MCF 10A (cell line): ENCODE results near the gene C1GALT1. TPM values are rescaled to one million over a fixed set of nuclear protein-coding genes. Genes with fewer than 3 reads are reported as not detected.

Experiments
- BruUV-seq: library from RNA; stranded (reverse); fragments of 400-500 nt; replicated peaks from 2 replicates; lab custom pipeline; 2021; lab: Mats Ljungman, UMichigan
- CTCF ChIA-PET: fragments of 300-600 bp; sonication (Branson Sonifier 250); formaldehyde crosslinking; extraction: SDS; loops from one replicate; lab custom pipeline; 2021; ENCODE audit warnings: antibody characterized with exemption, inconsistent platforms; lab: Yijun Ruan, JAX
- POLR2A ChIA-PET: fragments of 300-600, 350-650 bp; sonication (Branson Sonifier 250); formaldehyde crosslinking; extraction: SDS; loops from one replicate; lab custom pipeline; 2020; ENCODE audit warnings: antibody characterized with exemption, inconsistent platforms; lab: Yijun Ruan, JAX
- DNase-seq: peaks from one replicate; pipeline ENCODE4 v3.0.0-alpha.2; 2018; ENCODE audit not compliant: unreplicated experiment
- H3K27ac Mint-ChIP-seq: one replicate; pipeline ENCODE4 v1.8.0; 2022; ENCODE audit warnings: mild to moderate bottlenecking, low read depth, mixed read lengths; ENCODE audit not compliant: unreplicated experiment
- H3K27me3 Mint-ChIP-seq: one replicate; pipeline ENCODE4 v1.8.0; 2022; ENCODE audit warnings: mixed read lengths; ENCODE audit not compliant: insufficient read depth, unreplicated experiment
- H3K36me3 Mint-ChIP-seq: one replicate; pipeline ENCODE4 v1.8.0; 2022; ENCODE audit warnings: mild to moderate bottlenecking, moderate library complexity, mixed read lengths; ENCODE audit not compliant: insufficient read depth, unreplicated experiment
- H3K4me1 Mint-ChIP-seq: one replicate; pipeline ENCODE4 v1.8.0; 2022; ENCODE audit warnings: mixed read lengths; ENCODE audit not compliant: insufficient read depth, unreplicated experiment
- H3K4me3 Mint-ChIP-seq: one replicate; pipeline ENCODE4 v1.8.0; 2022; ENCODE audit warnings: mild to moderate bottlenecking, moderate library complexity, mixed read lengths; ENCODE audit not compliant: unreplicated experiment
- H3K9me3 Mint-ChIP-seq: one replicate; pipeline ENCODE4 v1.8.0; 2022; ENCODE audit warnings: mixed read lengths; ENCODE audit not compliant: unreplicated experiment
- CTCF ChIP-seq: fragments of 200-600 bp; IDR thresholded peaks from one replicate; pipeline ENCODE4 v1.8.0; 2022; ENCODE audit warnings: antibody characterized with exemption, mild to moderate bottlenecking; ENCODE audit not compliant: unreplicated experiment
- intact Hi-C: fragments of 100-400 bp; cut with micrococcal nuclease; formaldehyde crosslinking; loops from 2 replicates; pipeline ENCODE4 v1.14.1; 2022
- total RNA-seq: library from RNA; stranded (reverse); gene quantifications from 2 replicates; pipeline ENCODE4 v1.2.3, GENCODE V29; 2022

Gene C1GALT1
- total RNA-seq, 1 experiment from 2014 or later: 30.9 TPM

GRCh38 chr7:7257899-7258692 lies 75.8 kb downstream of the C1GALT1 start:
- BruUV-seq: no TSS peak
- ChIA-PET POLR2A (no interaction called here), CTCF (interaction anchor here (0.6 to 1.4 kb wide), 2 partner anchors 10 to 958 kb away, joined by 3 to 5 read pairs; no protein-coding TSS in a partner anchor)
- no peak overlapping the region for H3K27ac Mint-ChIP-seq
- H3K27me3 Mint-ChIP-seq: no peaks in the 10 kb centered on the region
- intact Hi-C loops: loop anchor here (5.0 kb wide), 1 partner anchor 76 kb away; the partner anchor contains the start of gene C1GALT1
- H3K4me1 Mint-ChIP-seq: no peaks in the 10 kb centered on the region
- no peak for DNase-seq
- H3K9me3 Mint-ChIP-seq: no peaks in the 10 kb centered on the region
- no peak overlapping the region for H3K4me3 Mint-ChIP-seq
- peaks cover 12% of the 10 kb centered on the region for H3K36me3 Mint-ChIP-seq
- TF ChIP-seq CTCF: no peak

GRCh38 chr7:7261863-7262262 lies 79.5 kb downstream of the C1GALT1 start:
- no peak for DNase-seq
- H3K36me3 Mint-ChIP-seq: peaks cover under 1% of the 10 kb centered on the region
- no peaks in the 10 kb centered on the region for H3K27me3 Mint-ChIP-seq
- H3K4me1 Mint-ChIP-seq: no peaks in the 10 kb centered on the region
- intact Hi-C loops: loop anchor here (5.0 kb wide), 1 partner anchor 160 kb away; no protein-coding TSS in a partner anchor
- no peak overlapping the region for H3K4me3 Mint-ChIP-seq
- H3K9me3 Mint-ChIP-seq: no peaks in the 10 kb centered on the region
- BruUV-seq: no TSS peak
- no peak overlapping the region for H3K27ac Mint-ChIP-seq
- CTCF ChIA-PET: interaction anchor here (0.6 kb wide), 1 partner anchor 81 kb away, joined by 3 read pairs; no protein-coding TSS in a partner anchor
- POLR2A ChIA-PET: interaction anchor here (1.3 to 1.4 kb wide), 2 partner anchors 9 to 12 kb away, joined by 3 to 5 read pairs; no protein-coding TSS in a partner anchor
- no peak for TF ChIP-seq CTCF

GRCh38 chr7:7263297-7264230 lies 81.2 kb downstream of the C1GALT1 start:
- intact Hi-C loops: loop anchor here (5.0 kb wide), 1 partner anchor 161 kb away; no protein-coding TSS in a partner anchor
- no TSS peak for BruUV-seq
- POLR2A ChIA-PET: interaction anchor here (0.9 to 1.7 kb wide), 2 partner anchors 9 to 15 kb away, joined by 4 to 5 read pairs; no protein-coding TSS in a partner anchor
- no peaks in the 10 kb centered on the region for H3K4me1 Mint-ChIP-seq
- no peaks in the 10 kb centered on the region for H3K36me3 Mint-ChIP-seq
- TF ChIP-seq CTCF: no peak
- no peaks in the 10 kb centered on the region for H3K9me3 Mint-ChIP-seq
- H3K4me3 Mint-ChIP-seq: no peak overlapping the region
- no peak for DNase-seq
- CTCF ChIA-PET: interaction anchor here (0.5 to 1.2 kb wide), 4 partner anchors 10 to 161 kb away, joined by 3 read pairs; no protein-coding TSS in a partner anchor
- no peak overlapping the region for H3K27ac Mint-ChIP-seq
- H3K27me3 Mint-ChIP-seq: no peaks in the 10 kb centered on the region
